22Rv1 (cell line): ENCODE results near the gene PDGFC.

ENCODE experiments used
- ZFX ChIP-seq: fragments of 450-650 bp; IDR thresholded peaks from 2 replicates; pipeline ENCODE4 v1.6.1; 2017; ENCODE audit warnings: antibody characterized with exemption, borderline replicate concordance
- TF ChIP-seq, protein P1 (sequence below): fragments of 450-650 bp; IDR thresholded peaks from 2 replicates; pipeline ENCODE4 v1.5.1; 2017; ENCODE audit warnings: mild to moderate bottlenecking

DNA sequence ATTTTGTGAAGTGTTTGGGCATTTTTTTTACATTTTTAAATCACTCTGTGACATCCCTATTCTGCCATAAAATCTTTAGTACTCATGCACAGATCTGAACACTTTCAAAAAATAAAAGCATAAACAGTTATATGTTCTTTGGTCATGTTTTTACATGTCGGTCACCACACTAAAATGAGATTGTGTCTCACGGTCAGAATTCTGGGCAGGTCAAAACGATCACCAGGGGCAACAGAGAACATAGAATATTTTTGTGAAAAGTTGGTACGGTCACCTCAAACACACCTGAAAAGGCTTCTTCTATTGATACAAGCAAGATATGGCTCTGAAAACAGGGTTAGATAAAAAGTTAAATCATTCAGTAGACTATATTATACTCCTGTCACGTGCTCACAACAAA is 189.1 kb downstream of the PDGFC start:
- TF ChIP-seq, protein P1, sequence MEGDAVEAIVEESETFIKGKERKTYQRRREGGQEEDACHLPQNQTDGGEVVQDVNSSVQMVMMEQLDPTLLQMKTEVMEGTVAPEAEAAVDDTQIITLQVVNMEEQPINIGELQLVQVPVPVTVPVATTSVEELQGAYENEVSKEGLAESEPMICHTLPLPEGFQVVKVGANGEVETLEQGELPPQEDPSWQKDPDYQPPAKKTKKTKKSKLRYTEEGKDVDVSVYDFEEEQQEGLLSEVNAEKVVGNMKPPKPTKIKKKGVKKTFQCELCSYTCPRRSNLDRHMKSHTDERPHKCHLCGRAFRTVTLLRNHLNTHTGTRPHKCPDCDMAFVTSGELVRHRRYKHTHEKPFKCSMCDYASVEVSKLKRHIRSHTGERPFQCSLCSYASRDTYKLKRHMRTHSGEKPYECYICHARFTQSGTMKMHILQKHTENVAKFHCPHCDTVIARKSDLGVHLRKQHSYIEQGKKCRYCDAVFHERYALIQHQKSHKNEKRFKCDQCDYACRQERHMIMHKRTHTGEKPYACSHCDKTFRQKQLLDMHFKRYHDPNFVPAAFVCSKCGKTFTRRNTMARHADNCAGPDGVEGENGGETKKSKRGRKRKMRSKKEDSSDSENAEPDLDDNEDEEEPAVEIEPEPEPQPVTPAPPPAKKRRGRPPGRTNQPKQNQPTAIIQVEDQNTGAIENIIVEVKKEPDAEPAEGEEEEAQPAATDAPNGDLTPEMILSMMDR = no peak
- no peak for TF ChIP-seq ZFX
